Suprapubic skin (tissue), 4 donors: Measurements from ENCODE around the gene AHNAK. TPM values are rescaled to one million over a fixed set of nuclear protein-coding genes. Genes with fewer than 3 reads are reported as not detected.

Experiments used
- DNase-seq, 2 donors: peaks; one replicate each; pipeline ENCODE4 v3.0.0-alpha.2; 2019; ENCODE audit warnings: low spot score in 2 of 2
- H3K27ac ChIP-seq: fragments of 200-600 bp; sonication (generic); one replicate; pipeline ENCODE4 v1.5.1; 2019
- H3K27me3 ChIP-seq: fragments of 200-600 bp; sonication (generic); one replicate; pipeline ENCODE4 v1.5.1; 2019
- H3K36me3 ChIP-seq: fragments of 200-600 bp; sonication (generic); one replicate; pipeline ENCODE4 v1.5.1; 2019
- H3K4me1 ChIP-seq: fragments of 200-600 bp; sonication (generic); one replicate; pipeline ENCODE4 v1.5.1; 2019
- H3K4me3 ChIP-seq: fragments of 200-600 bp; sonication (generic); one replicate; pipeline ENCODE4 v1.5.1; 2019; ENCODE audit warnings: mild to moderate bottlenecking
- H3K9me3 ChIP-seq: fragments of 200-600 bp; sonication (generic); one replicate; pipeline ENCODE4 v1.5.1; 2019
- EP300 ChIP-seq: sonication (generic); formaldehyde crosslinking; IDR thresholded peaks from one replicate; pipeline ENCODE4 v1.6.1; 2017; ENCODE audit warnings: antibody characterized with exemption
- POLR2A ChIP-seq, 2 donors: fragments of 450-650 bp; IDR thresholded peaks; one replicate each; pipeline ENCODE4 v1.6.1; 2017; ENCODE audit warnings: antibody characterized with exemption in 2 of 2, mild to moderate bottlenecking in 2 of 2, moderate library complexity in 2 of 2
- POLR2AphosphoS5 ChIP-seq, 3 donors: sonication (generic); formaldehyde crosslinking; IDR thresholded peaks; one replicate each; pipeline ENCODE4 v1.6.1; 2017; ENCODE audit warnings: antibody characterized with exemption in 3 of 3
- WGBS: methylation state at CpG from one replicate; pipeline ENCODE4 v1.1.5; 2018; 5-methylcytosine and 5-hydroxymethylcytosine counted together
- total RNA-seq, 4 donors: library from RNA; depleted of rRNA; stranded (reverse); fragments of >200 nt; gene quantifications; one replicate each; pipeline ENCODE4 v1.1.0, GENCODE V29; 2016
- TF ChIP-seq, protein P1 (sequence below), 2 donors: fragments of 200-600 bp in 1 of 2; fragments of 450-650 bp in 1 of 2; sonication (generic) in 1 of 2; IDR thresholded peaks; one replicate each; pipeline ENCODE4 v1.5.1; 2016 to 2019; ENCODE audit warnings: antibody characterized with exemption in 2 of 2, mild to moderate bottlenecking in 1 of 2, moderate library complexity in 1 of 2

Gene AHNAK
- total RNA-seq, 4 donors from 2014 or later = 1,174 to 1,475 (median 1,322) TPM

DNA sequence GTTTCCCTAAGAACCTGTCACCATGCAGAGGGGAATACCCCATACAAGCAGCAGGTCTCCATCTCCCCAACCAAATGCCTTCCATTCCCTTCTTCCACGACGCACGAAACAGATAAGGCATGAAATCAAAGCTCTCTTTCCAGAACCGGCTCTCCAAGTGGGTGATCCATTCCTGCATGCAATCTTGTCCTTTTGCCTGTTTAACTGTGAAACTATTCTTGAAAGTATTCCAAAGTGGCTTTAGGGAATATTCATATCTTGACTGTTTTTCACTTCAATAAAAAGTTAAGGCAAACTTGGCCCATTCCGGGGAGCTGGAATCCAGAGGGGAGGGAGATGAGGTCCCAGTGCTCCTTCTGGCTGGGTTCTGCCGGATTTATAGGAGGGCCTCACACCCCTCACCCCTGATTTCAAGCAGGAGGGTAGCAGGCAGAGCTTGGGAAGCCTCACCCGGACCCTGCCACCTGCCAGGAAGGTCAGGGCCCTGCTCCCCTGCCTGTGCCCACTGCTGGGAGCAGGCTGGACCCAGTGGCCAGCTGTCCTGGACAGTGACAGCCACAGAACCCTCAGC, 66.9 kb downstream of the AHNAK start:
- H3K4me3 ChIP-seq = no peak overlapping the region
- peaks cover 7% of the 10 kb centered on the region for H3K4me1 ChIP-seq
- H3K36me3 ChIP-seq = no peaks in the 10 kb centered on the region
- TF ChIP-seq, protein P1, sequence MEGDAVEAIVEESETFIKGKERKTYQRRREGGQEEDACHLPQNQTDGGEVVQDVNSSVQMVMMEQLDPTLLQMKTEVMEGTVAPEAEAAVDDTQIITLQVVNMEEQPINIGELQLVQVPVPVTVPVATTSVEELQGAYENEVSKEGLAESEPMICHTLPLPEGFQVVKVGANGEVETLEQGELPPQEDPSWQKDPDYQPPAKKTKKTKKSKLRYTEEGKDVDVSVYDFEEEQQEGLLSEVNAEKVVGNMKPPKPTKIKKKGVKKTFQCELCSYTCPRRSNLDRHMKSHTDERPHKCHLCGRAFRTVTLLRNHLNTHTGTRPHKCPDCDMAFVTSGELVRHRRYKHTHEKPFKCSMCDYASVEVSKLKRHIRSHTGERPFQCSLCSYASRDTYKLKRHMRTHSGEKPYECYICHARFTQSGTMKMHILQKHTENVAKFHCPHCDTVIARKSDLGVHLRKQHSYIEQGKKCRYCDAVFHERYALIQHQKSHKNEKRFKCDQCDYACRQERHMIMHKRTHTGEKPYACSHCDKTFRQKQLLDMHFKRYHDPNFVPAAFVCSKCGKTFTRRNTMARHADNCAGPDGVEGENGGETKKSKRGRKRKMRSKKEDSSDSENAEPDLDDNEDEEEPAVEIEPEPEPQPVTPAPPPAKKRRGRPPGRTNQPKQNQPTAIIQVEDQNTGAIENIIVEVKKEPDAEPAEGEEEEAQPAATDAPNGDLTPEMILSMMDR (IDR thresholded peaks at IDR 0.05) = no peak
- TF ChIP-seq POLR2AphosphoS5 (IDR thresholded peaks at IDR 0.05) (no peak), EP300 (no peak), POLR2A (IDR thresholded peaks at IDR 0.05) (no peak)
- WGBS = 41% methylated on average over 7 of the region's 7 CpGs
- no peaks in the 10 kb centered on the region for H3K27me3 ChIP-seq
- no peak for DNase-seq
- no peaks in the 10 kb centered on the region for H3K9me3 ChIP-seq
- peak overlapping the region; percentile 44 for H3K27ac ChIP-seq

DNA sequence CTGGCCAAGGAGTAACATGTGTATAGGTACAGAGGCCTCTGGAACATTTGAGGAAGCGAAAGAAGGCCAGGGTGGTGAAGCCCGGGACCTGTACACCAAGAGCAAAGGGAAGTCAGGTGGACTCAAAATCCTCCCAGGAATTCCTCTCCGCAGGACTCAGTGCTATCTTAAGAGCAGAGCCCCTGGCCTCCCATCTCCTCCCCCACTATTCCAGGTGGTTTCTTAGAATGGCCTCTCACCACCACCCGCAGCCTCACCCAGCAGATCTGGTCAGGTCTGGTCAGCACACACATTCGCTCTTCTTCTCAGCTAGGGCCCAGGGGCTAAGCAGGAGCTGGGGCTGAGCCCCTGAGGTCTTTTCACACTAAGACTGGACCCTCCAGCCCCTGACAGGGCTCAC, 68.7 kb downstream of the AHNAK start:
- Histone ChIP-seq H3K27me3 (no peaks in the 10 kb centered on the region), H3K9me3 (no peaks in the 10 kb centered on the region), H3K4me1 (peaks cover 7% of the 10 kb centered on the region), H3K36me3 (no peaks in the 10 kb centered on the region), H3K4me3 (no peak overlapping the region), H3K27ac (no peak overlapping the region)
- TF ChIP-seq POLR2AphosphoS5 (IDR thresholded peaks at IDR 0.05) (no peak), EP300 (no peak), POLR2A (IDR thresholded peaks at IDR 0.05) (no peak)
- TF ChIP-seq, protein P1 (IDR thresholded peaks at IDR 0.05) = no peak
- no peak for DNase-seq
- 94% methylated on average over 5 of the region's 5 CpGs for WGBS

- Histone ChIP-seq H3K27me3 (no peaks in the 10 kb centered on the region), H3K4me3 (no peak overlapping the region), H3K4me1 (peaks cover 6% of the 10 kb centered on the region), H3K36me3 (no peaks in the 10 kb centered on the region), H3K27ac (no peak overlapping the region), H3K9me3 (no peaks in the 10 kb centered on the region)
- no peak for DNase-seq
- WGBS = 78% methylated on average over 9 of the region's 9 CpGs
- TF ChIP-seq POLR2AphosphoS5 (IDR thresholded peaks at IDR 0.05) (no peak), EP300 (no peak), POLR2A (IDR thresholded peaks at IDR 0.05) (no peak)
- TF ChIP-seq, protein P1 (IDR thresholded peaks at IDR 0.05) = no peak
These were observed 74.3 kb downstream of the AHNAK start for GRCh38 chr11:62472063-62472884.

GRCh38 chr11:62471603-62472002, 75.0 kb downstream of the AHNAK start:
- DNase-seq = no peak
- Histone ChIP-seq H3K4me1 (peaks cover 6% of the 10 kb centered on the region), H3K9me3 (no peaks in the 10 kb centered on the region), H3K4me3 (no peak overlapping the region), H3K27ac (no peak overlapping the region), H3K27me3 (no peaks in the 10 kb centered on the region), H3K36me3 (no peaks in the 10 kb centered on the region)
- 95% methylated on average over 7 of the region's 7 CpGs for WGBS
- TF ChIP-seq, protein P1 (IDR thresholded peaks at IDR 0.05) = no peak
- no peak for TF ChIP-seq EP300
- no peak for TF ChIP-seq POLR2AphosphoS5 (IDR thresholded peaks at IDR 0.05)
- no peak for TF ChIP-seq POLR2A (IDR thresholded peaks at IDR 0.05)

DNA sequence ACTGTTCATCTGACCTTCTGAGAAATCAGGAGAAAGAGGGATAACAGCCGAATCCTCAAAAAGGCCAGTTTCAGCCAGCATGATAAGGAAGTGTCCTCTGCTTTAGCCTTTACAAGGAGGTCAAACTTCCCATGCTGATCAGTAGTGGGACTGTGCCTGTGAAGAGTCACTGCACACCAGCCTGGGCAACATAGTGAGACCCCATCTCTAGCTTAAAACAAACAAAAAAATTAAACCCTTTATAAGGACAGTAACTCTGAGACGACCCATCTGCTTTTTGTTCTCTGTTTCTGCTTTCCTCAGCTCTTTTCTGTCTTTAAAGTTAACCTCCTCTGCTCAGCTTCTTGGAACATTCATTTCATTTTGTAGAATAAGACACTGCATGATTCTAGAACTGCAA, 78.0 kb downstream of the AHNAK start:
- WGBS = 75% methylated on average over 2 of the region's 2 CpGs
- H3K36me3 ChIP-seq = no peaks in the 10 kb centered on the region
- H3K27ac ChIP-seq = no peak overlapping the region
- H3K4me3 ChIP-seq = no peak overlapping the region
- H3K27me3 ChIP-seq = no peaks in the 10 kb centered on the region
- TF ChIP-seq EP300 (no peak), POLR2AphosphoS5 (IDR thresholded peaks at IDR 0.05) (no peak), POLR2A (IDR thresholded peaks at IDR 0.05) (no peak)
- TF ChIP-seq, protein P1 (IDR thresholded peaks at IDR 0.05) = no peak
- peaks cover 6% of the 10 kb centered on the region for H3K4me1 ChIP-seq
- DNase-seq = no peak
- no peaks in the 10 kb centered on the region for H3K9me3 ChIP-seq
